Cardiac septum (tissue), 1 donor: ENCODE measurements around the gene CEP63. TPM values are rescaled to one million over a fixed set of nuclear protein-coding genes. Genes with fewer than 3 reads are reported as not detected.

Source experiments
- DNase-seq: peaks from one replicate; pipeline ENCODE4 v3.0.0-alpha.2; 2020; ENCODE audit warnings: low spot score
- intact Hi-C: fragments of 100-400 bp; cut with DNase I; formaldehyde crosslinking; loops from one replicate; pipeline ENCODE4 v1.14.0; 2022
- total RNA-seq: library from RNA; stranded (reverse); fragmentation: NEBNext Ultra II Directional; extraction: Animal tissue kit (Norgen Biotek cat#: 25700); gene quantifications from one replicate; pipeline ENCODE4 v1.2.1, GENCODE V29; 2021
- donor health status: DM: no; HTN: no; CAD: no.

CEP63 gene
- total RNA-seq, 1 donor from 2014 or later, result 32.1 TPM

DNA sequence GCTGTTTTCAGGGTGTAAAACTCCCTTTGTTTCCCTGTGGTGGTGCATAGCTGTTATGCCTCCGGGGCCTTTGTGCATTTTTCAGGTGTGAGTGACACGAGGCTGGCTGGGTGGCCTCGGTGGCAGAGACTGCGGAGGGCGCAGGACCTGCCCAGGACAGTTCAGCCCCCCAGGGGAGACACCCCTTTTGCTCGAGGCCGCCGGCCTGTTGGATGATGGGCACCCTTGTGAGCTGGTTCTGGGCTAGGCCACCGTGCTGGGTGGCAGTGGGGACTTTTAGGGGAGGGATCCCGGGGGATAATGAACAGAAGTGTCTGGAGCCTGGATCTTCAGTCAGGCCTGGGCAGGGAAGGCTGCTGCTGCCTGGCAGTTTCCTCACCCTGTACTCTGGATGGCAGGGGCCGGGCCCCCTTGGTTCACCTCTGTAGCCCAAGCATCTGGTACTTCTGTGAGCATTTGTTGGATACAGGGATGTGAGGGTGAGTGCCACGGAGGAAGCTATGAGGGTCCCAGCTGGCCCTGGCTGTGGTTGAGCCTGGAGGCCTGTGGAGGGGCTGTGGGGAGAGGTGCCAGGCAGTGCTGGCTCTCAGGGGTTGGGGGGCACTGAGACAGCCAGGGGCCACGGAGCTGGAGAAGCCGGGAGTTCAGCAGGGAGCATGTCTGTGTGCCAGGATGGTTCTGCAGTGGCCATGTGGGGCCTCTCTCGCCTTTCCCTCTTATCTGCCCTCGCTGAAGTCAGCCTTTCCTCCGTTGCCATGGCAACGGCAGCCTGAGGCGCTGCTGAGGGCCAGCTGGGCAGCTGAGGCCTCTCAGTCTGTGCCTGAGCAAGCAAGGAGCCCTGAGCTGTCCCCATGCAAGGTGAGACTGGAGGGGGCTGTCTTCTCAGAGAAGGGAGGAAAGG is 115.9 kb downstream of the CEP63 start:
- intact Hi-C loops, result loop anchor here (2.0 to 5.0 kb wide), 2 partner anchors 153 to 1296 kb away; no protein-coding TSS in a partner anchor
- DNase-seq, result peak; percentile 63

DNA sequence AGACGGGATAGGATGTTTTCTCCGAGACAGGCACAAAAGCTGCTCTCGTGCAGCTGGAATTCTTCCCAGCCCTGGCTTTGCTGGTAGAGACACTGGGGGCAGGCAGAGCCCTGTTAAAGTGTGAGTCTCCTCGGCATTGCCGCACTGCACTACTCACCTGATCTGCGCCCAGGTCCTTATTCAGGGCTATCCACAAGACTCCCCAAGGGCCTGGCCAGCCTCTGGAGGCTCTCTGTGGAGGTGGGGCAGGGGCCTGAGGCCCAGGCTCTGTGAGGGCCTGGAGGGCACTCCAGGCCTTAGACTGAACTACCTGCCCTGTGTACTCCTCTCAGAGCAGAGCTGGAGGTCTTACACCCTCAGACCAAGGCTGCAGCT is 116.6 kb downstream of the CEP63 start:
- intact Hi-C loops, result loop anchor here (5.0 kb wide), 1 partner anchor 1295 kb away; no protein-coding TSS in a partner anchor
- no peak for DNase-seq

DNA sequence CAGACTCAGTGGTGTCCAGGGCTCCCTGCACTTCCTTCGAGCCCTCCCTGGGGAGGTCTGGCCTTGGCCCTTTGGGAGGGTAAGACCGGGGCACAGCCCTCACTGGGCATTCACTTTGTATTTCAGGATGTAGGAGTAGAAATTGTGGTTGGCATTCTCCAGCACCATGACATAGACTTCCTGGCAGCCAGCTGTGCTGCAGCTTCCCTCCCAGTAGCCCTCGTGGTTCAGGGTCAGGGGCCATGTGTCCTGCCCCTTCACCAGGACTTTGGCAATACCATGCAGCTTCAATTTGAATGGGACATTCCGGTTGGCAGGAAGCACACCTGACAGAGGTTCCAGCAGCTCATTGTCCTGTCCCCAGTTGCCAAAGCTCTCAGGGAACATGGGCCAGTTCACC is 117.6 kb downstream of the CEP63 start:
- intact Hi-C loops, result loop anchor here (5.0 kb wide), 1 partner anchor 1294 kb away; no protein-coding TSS in a partner anchor

DNA sequence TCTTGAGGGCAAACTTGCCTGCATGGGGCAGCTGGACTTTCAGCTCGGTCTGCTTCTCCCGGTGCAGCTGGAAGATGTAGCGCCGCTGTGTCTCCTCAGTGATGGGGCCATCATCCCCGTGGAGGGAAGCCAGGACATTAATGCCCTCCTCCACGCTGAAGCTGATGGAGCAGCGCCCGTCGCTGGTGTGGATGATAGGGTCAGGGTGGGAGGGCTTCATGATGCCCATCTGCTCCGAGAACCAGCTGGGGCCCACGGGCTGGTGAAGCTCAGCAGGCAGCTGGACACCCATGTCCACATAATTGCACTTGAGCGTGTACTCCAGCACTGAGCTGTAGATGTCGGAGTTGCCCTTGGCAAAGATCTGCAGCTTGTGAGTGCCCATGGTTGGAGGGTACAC is 118.1 kb downstream of the CEP63 start:
- intact Hi-C loops, result loop anchor here (5.0 kb wide), 1 partner anchor 1293 kb away; no protein-coding TSS in a partner anchor
- DNase-seq, result no peak

More for the DNA sequence above, 117.6 kb downstream of the CEP63 start:
- peak; percentile 56 for DNase-seq

DNA sequence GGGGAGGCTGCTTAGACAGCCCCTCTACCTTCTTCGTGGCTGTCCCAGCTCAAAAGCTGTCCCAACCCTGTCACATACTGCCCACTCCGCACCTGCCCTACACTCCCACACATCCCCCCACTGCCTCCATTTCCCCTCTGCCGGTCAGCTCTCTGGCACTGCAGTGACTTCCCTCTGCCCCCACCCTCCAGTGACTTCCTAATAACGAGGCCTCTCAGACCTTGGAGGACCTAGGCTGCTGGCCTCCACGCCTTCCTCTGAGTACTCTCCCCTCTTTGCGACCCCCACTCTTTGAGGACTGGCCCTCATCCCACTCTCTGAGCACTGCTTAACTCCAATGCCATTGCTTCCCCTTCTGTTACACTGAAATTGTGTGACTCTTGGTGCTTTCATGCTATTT is 119.7 kb downstream of the CEP63 start:
- no peak for DNase-seq
- intact Hi-C loops, result no loop called here

GRCh38 chr3:134606033-134607025 is 120.5 kb downstream of the CEP63 start:
- intact Hi-C loops, result no loop called here
- DNase-seq, result no peak

GRCh38 chr3:134607054-134608022 is 121.5 kb downstream of the CEP63 start:
- no peak for DNase-seq

DNA sequence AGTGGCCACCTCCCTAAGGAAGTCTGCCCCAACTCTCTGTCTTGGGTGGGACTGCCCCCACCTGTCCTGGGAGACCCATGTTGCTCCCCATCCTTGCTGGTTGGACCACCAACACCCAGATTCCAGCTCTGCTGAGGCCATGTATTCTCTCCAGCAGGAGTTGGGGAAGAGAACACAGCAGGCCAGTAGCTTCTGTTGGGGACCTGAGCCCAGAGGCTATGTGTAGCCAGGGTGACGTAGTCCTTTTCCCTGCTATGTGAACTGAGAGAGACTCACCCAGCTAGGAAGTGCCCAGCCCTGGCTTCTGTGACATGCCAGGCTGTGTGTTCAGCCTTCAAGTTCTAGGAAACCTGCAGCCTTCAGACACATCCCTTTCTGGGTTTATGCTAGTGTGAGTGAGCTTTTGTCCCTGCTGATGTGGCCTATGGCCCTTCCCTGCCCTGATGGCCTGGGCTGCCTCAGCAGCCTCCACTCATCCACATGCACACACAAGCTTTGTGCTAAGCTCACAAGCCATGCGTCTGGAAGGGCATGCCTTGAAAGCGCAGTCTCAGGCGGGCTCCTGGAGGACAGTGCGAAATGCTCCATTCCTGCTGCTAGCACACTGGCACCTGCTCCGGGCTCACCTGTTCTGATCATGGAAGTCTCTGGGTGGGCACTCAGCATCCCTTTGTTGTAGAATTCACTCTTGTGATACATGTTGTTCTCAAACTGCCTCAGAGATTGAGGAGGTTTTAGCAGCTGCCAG is 122.3 kb downstream of the CEP63 start:
- intact Hi-C loops, result no loop called here
- no peak for DNase-seq

More at GRCh38 chr3:134607054-134608022, 121.5 kb downstream of the CEP63 start:
- intact Hi-C loops, result no loop called here

DNA sequence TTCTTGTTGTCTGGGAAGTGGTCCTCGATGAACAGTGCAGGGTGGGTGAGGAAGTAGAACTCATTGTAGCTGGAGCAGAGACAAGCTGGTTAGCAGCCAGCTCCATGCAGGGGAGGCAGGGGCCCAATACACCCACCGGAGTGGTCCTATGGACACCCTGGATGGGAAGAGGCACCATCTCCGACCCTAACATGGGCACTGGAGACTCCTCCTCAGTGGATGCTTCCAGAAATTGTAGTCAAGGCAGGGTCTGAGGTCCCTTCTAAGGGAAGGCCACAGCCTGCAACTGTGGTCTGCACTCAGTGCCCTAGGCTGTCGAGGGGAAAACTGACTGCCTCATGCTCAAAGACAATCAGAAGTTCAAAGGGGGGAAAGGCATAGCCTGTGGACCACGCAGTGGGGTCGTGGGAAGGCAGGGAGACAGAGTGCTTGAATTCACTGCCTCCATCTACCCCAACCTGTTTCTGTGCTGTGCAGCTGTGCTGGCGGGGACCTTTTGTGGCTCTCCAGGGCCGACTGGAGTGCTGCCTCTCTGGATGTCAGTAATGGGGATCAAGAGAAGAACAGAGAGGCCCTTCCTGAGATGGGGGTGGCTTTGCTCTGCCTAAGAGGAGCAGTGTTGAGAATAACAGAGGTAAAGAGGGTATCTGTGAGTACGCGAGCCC is 123.0 kb downstream of the CEP63 start:
- intact Hi-C loops, result no loop called here
- DNase-seq, result no peak

DNA sequence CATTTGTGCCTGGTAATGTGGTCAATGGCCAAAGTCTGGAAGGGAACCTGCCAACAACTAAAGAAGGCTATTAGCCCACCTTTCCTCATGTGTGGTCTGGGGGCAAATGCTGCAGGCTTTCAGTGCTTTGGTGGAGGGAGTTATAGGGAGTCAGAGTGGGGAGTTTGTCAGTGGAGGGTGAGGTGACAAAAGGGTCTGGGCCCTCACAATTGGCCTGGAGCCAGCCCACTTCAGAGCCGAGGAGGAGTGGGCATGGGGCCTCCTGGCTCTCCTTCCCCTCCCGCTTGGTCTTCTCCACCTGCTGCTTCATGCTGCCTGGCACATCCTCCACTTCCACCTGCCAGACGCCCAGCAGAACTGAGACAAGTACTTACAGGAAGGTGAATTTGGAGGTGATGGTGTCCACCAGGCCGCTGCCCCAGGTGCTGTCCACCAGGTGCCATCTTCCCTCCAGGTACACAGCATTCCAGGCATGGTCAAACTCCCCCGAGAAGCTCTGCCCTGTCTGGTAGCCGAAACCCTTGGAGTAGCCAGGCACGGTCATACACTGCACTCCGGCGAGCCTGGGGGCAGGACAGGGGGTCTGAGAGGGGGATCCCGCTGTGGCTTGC is 124.1 kb downstream of the CEP63 start:
- intact Hi-C loops, result no loop called here
- no peak for DNase-seq

DNA sequence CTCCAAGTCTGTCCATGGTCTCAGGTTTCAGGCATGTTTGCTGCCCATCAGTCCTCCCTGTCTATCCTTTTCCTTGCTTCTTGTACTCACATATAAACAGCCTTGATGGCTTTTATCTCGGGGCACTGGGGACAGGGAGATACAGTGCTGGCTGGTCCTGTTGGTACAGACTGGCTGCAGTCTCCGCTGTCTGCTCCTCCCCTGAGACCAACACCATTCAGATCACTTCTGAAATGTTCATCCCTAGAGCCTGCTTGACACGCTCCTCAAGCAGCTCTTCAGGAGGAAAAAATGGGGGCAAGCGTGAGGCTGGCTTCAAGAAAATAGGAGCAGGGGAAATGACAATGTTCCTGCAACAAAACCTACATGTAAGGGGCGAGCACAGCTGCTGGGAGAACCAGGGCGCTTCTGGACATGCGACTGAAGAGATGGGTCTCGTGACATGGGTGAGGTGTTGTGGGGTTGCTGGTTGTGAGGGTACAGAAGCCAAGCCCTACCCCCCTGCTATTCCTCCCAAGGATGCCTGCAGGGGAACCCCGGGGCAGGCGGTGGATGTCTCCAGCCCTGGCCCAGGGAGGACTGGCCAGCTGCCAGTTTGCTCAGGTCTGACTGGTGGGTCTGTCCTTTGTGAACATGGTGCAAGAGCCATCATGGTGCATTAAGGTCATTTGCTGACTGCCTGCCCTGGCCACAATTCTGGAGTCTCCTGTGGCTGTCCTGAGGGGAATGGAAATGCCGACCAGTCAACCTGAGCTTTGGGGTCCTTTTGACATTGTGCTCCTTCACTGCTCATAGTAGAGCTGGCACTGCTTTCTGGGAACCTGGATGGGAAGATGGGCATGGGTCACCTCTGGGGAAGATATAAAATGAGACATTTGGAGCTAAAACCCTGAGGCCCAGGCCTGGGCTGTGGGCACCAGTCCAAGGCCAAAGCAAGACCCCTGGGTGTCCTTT is 124.9 kb downstream of the CEP63 start:
- DNase-seq, result no peak
- intact Hi-C loops, result no loop called here

GRCh38 chr3:134611516-134611915 is 125.7 kb downstream of the CEP63 start:
- no peak for DNase-seq
- intact Hi-C loops, result no loop called here

- DNase-seq, result no peak
- intact Hi-C loops, result no loop called here
These were observed 127.2 kb downstream of the CEP63 start for GRCh38 chr3:134613006-134613520.

- intact Hi-C loops, result no loop called here
- no peak for DNase-seq
These were observed 129.1 kb downstream of the CEP63 start for GRCh38 chr3:134614955-134615354.

DNA sequence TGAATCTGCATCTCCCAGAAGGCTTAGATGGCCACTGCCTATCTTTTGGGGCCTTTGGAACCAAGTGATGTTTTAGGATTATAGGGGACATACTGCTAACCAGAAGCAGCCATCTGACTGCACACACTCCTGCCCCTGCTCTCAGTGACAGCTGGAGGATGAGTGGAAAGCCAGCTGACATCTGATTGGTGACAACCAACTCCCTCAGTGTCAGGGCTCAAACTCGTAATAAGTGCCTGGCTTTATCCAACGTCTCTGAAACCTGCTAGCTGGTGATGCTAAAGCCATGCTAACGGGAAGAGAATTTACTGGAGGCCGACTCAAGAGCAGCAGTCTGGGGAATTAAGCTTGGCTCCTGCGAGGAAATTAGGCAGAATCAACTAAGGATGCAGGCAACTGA is 129.9 kb downstream of the CEP63 start:
- intact Hi-C loops, result no loop called here
- no peak for DNase-seq
